Measurements from ENCODE around the gene PCSK7. TPM values are rescaled to one million over a fixed set of nuclear protein-coding genes. Genes with fewer than 3 reads are reported as not detected.

Gene PCSK7
- total RNA-seq, 1 donor from 2014 or later, result 93.6 TPM

DNA sequence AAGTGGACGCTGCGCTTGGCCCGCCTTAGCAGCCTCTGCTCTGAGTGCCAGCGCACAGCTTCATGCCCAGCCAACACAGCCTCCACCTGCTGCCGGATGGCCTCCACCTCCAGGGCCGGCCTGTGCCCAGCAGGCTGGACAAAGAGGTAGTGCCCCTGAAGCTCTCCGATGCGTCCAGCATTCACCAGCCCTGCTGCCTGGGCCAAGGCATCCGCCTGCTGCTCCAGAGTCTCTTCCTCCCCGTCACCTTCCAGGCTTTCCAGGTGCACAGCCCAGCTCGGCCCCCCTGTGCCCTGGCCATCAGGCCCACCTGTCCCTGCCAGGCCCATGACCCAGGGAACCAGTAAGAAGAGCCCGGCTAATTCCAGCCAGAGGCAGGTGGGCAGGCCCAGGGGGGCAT is 2.5 kb downstream of the PCSK7 start:
- H3K36me3 Mint-ChIP-seq (ENCODE audit: low read depth, unreplicated experiment), result peaks cover 8% of the 10 kb centered on the region
- DNase-seq (ENCODE audit: low spot score), result no peak
- H3K4me1 Mint-ChIP-seq (ENCODE audit: unreplicated experiment), result peaks cover 34% of the 10 kb centered on the region
- TF ChIP-seq, protein P1, sequence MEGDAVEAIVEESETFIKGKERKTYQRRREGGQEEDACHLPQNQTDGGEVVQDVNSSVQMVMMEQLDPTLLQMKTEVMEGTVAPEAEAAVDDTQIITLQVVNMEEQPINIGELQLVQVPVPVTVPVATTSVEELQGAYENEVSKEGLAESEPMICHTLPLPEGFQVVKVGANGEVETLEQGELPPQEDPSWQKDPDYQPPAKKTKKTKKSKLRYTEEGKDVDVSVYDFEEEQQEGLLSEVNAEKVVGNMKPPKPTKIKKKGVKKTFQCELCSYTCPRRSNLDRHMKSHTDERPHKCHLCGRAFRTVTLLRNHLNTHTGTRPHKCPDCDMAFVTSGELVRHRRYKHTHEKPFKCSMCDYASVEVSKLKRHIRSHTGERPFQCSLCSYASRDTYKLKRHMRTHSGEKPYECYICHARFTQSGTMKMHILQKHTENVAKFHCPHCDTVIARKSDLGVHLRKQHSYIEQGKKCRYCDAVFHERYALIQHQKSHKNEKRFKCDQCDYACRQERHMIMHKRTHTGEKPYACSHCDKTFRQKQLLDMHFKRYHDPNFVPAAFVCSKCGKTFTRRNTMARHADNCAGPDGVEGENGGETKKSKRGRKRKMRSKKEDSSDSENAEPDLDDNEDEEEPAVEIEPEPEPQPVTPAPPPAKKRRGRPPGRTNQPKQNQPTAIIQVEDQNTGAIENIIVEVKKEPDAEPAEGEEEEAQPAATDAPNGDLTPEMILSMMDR (IDR thresholded peaks at IDR 0.05; ENCODE audit: unreplicated experiment), result no peak
- no peak overlapping the region for H3K27ac Mint-ChIP-seq (ENCODE audit: unreplicated experiment)
- H3K4me3 Mint-ChIP-seq (ENCODE audit: unreplicated experiment), result no peak overlapping the region
- H3K27me3 Mint-ChIP-seq (ENCODE audit: unreplicated experiment), result peaks cover 14% of the 10 kb centered on the region
- H3K9me3 Mint-ChIP-seq (ENCODE audit: unreplicated experiment), result no peaks in the 10 kb centered on the region

DNA sequence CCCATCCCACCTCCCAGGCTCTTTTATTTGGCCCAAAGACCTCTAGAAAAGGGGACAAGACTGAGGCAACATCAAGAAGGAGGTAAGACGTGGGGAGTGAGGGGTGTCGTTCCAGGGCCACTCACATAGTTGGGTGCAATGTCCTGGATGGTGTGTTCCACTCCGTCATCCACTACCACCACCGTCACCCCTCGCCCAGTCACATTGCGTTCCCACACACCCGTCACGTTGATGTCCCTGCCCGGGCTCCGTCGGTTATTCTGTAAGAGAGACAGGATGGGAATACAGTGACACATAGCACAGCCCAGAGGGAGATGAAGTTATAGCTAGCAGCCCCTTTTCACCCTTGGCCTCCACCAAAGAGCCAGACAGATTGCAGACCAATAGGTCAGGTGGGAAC is 3.8 kb downstream of the PCSK7 start:
- TF ChIP-seq, protein P1 (IDR thresholded peaks at IDR 0.05; ENCODE audit: unreplicated experiment), result no peak
- no peak overlapping the region for H3K4me3 Mint-ChIP-seq (ENCODE audit: unreplicated experiment)
- no peaks in the 10 kb centered on the region for H3K9me3 Mint-ChIP-seq (ENCODE audit: unreplicated experiment)
- H3K4me1 Mint-ChIP-seq (ENCODE audit: unreplicated experiment), result peaks cover 26% of the 10 kb centered on the region
- H3K36me3 Mint-ChIP-seq (ENCODE audit: low read depth, unreplicated experiment), result peaks cover 4% of the 10 kb centered on the region
- H3K27me3 Mint-ChIP-seq (ENCODE audit: unreplicated experiment), result peaks cover 10% of the 10 kb centered on the region
- no peak for DNase-seq (ENCODE audit: low spot score)
- no peak overlapping the region for H3K27ac Mint-ChIP-seq (ENCODE audit: unreplicated experiment)

DNA sequence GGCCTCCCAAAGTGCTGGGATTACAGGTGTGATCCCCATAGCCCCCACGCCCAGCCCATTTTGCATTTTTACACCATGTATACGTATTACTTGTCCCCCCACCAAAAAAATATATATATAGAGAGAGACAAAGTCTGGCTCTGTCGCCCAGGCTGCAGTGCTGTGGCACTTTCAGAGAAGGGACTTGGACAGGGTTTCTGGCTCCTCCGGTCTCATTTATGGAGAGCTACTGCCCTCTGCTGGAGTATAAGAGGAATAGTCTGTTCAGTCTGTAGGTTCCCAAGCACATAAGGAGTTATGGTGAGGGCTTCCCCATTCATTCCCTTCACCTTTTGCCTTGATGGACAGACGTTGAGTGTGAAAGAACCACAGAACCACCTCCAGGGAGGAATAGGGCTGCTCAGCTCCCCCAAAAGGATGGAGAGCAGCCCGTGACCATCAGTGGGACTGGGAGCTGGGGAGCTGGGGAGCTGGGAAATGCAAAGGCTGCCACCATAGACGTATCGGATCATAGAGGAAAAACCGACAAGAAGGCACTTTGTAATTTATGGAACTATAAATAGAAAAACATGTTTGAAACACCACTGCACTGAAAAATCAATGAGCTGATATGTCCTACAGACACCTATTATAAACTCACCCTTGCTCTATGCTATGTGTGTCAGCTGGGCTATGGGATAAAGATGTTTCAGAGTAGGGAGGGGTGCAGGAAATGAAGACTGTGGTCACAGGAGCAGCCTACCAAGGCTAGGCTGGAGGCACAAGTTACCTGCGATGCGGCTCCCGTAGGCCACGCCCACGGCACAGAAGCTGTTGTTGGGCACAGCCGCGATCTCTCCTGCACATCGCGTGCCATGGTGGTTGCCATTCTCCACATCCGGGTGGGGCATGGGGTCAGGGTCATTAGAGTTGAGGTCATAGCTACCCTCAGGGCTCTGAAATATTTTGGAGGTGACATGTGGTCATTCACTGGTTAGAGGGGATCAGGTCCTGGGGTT is 5.2 kb downstream of the PCSK7 start:
- Mint-ChIP-seq H3K27me3 (ENCODE audit: unreplicated experiment) (peaks cover 8% of the 10 kb centered on the region), H3K36me3 (ENCODE audit: low read depth, unreplicated experiment) (peaks cover 8% of the 10 kb centered on the region), H3K4me3 (ENCODE audit: unreplicated experiment) (no peak overlapping the region), H3K4me1 (ENCODE audit: unreplicated experiment) (peaks cover 26% of the 10 kb centered on the region), H3K27ac (ENCODE audit: unreplicated experiment) (no peak overlapping the region), H3K9me3 (ENCODE audit: unreplicated experiment) (no peaks in the 10 kb centered on the region)
- TF ChIP-seq, protein P1 (IDR thresholded peaks at IDR 0.05; ENCODE audit: unreplicated experiment), result peak; percentile 68
- DNase-seq (ENCODE audit: low spot score), result peak; percentile 26

DNA sequence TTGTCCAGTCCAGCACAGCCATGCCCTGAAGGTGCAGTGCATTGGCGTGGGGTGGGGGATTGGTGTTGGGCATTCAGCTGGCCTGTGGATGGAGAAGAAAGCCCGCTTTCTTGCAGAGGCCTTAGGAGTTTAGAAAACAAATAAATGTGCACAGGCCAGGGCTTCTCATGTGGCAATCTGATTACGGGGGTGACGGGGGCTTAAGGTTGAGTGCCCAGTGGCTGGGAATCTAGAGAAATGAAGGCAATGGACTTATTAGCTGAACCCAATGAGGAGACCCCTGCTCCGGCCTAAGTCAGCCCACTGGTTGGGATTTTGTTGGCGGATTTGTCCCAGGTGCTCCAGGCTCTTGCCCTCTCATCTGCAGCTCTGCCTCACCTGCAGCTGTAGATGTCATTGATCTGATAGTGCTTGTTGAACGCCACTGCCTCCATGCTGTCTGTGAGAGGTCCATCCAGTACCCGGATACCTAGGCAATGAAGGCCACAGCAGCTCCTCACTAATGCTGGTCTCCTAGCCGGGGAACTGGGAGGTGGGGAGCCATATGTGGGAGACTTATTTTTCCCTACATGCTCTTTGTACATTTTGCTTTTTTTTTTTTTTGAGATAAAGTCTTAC is 6.2 kb downstream of the PCSK7 start:
- Mint-ChIP-seq H3K4me1 (ENCODE audit: unreplicated experiment) (peaks cover 18% of the 10 kb centered on the region), H3K27me3 (ENCODE audit: unreplicated experiment) (peaks cover 1% of the 10 kb centered on the region), H3K36me3 (ENCODE audit: low read depth, unreplicated experiment) (peaks cover 13% of the 10 kb centered on the region), H3K4me3 (ENCODE audit: unreplicated experiment) (no peak overlapping the region), H3K27ac (ENCODE audit: unreplicated experiment) (no peak overlapping the region), H3K9me3 (ENCODE audit: unreplicated experiment) (no peaks in the 10 kb centered on the region)
- no peak for DNase-seq (ENCODE audit: low spot score)
- TF ChIP-seq, protein P1 (IDR thresholded peaks at IDR 0.05; ENCODE audit: unreplicated experiment), result no peak
